Mammary epithelial cell (primary cell): ENCODE measurements around the gene TBC1D16.

Source experiments
- CTCF ChIP-seq, 2 donors: IDR thresholded peaks in 1 of 2; conservative IDR thresholded peaks in 1 of 2; 2 replicates each; pipeline ENCODE4 v1.5.1; 2011 to 2012; ENCODE audit warnings: inconsistent platforms in 2 of 2, low read length in 2 of 2, mild to moderate bottlenecking in 2 of 2, control low read depth in 1 of 2, low read depth in 1 of 2; ENCODE audit not compliant: insufficient read depth in 1 of 2; ENCODE audit errors: extremely low read depth in 1 of 2
- EZH2 ChIP-seq: IDR thresholded peaks from 2 replicates; pipeline ENCODE4 v1.6.1; 2012; ENCODE audit warnings: low read length, inconsistent platforms, borderline replicate concordance

GRCh38 chr17:80006339-80006720, 29.3 kb downstream of the TBC1D16 start:
- no peak for TF ChIP-seq CTCF (conservative IDR thresholded peaks at IDR 0.05 in 1 of 2, IDR thresholded peaks at IDR 0.05 in 1 of 2; ENCODE audit: extremely low read depth in 1 of 2, insufficient read depth in 1 of 2, low read depth in 1 of 2, low read length in 2 of 2)
- no peak for TF ChIP-seq EZH2
